GM21737 (cell line): Measurements from ENCODE around the gene KRT6C.
"Not testable (repeated sequence)": the region's sequence is repeated elsewhere in the genome, so short reads cannot be mapped to it uniquely, and the experiment has no call there.

ENCODE experiments used
- ATAC-seq: cut with Tn5 transposase; IDR thresholded peaks from one replicate; pipeline ENCODE4 v1.9.1; 2021; ENCODE audit warnings: mild to moderate bottlenecking, moderate library complexity; ENCODE audit not compliant: unreplicated experiment

Gene KRT6C

GRCh38 chr12:52461693-52462092 lies 11.9 kb downstream of the KRT6C start:
- ATAC-seq = no peak

DNA sequence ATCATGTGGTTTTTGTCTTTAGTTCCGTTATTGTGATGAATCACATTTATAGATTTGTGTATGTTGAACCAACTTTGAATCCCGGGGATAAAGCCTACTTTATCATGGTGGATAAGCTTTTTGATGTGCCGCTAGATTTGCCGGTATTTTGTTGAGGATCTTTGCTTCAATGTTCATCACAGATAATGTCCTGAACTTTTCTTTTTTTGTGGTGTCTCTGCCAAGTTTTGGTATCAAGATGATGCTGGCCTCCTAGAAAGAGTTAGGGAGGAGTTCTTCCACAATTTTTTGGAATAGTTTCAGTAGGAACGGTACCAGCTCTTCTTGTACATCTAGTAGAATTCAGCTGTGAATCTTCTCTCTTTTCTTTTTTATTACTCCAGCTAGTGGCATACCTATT lies 14.7 kb downstream of the KRT6C start:
- no peak for ATAC-seq

DNA sequence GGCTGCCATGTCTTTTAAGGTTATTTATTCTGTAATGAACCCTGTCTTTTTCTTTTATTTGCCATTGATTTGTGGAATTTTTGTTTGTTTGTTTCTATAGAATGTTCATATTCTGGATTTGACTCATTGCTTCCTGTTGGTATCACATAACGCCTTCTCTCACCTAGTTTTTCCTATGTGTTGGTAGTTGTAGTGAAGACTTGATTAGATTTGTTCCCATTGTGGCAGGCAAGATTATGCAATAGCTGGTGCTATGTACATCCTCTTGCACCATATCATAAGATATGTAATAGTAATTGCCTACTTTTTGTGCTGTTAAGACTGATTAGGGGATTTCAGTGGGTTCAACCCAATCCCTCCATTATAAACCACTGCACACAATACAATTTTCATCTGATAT lies 17.8 kb downstream of the KRT6C start:
- ATAC-seq = no peak

- ATAC-seq = no peak
Observed at GRCh38 chr12:52454411-52455201, 19.0 kb downstream of the KRT6C start.

GRCh38 chr12:52452101-52452500 lies 21.5 kb downstream of the KRT6C start, which contains the start of gene KRT6B:
Gene KRT6B (minus strand): TSS chr12:52452146. CDS start chr12:52452078, 68 bp downstream.
- no peak for ATAC-seq

GRCh38 chr12:52448228-52448627 lies 25.4 kb downstream of the KRT6C start:
- no peak for ATAC-seq

GRCh38 chr12:52447196-52447595 lies 26.4 kb downstream of the KRT6C start:
- ATAC-seq = not testable (repeated sequence)

- no peak for ATAC-seq
Observed at GRCh38 chr12:52446367-52447045, 27.1 kb downstream of the KRT6C start.

DNA sequence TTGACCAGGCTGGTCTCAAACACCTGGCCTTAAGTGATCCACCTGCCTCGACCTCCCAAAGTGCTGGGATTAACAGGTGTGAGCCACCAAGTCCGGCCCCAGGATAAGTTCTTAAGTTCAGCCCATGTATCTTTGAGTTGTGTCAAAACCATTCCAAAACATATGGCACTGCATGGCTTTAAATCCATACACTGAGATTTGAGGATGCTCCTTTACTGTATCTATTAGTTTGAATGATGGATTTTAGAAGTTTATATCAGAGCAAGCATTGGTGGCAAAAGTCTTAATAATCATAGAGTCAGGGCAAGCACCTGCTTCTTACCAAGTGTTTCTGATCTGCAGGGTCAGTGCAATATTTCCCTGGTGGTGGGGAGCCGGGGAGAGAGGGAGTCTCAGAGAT lies 27.7 kb downstream of the KRT6C start:
- ATAC-seq = no peak

DNA sequence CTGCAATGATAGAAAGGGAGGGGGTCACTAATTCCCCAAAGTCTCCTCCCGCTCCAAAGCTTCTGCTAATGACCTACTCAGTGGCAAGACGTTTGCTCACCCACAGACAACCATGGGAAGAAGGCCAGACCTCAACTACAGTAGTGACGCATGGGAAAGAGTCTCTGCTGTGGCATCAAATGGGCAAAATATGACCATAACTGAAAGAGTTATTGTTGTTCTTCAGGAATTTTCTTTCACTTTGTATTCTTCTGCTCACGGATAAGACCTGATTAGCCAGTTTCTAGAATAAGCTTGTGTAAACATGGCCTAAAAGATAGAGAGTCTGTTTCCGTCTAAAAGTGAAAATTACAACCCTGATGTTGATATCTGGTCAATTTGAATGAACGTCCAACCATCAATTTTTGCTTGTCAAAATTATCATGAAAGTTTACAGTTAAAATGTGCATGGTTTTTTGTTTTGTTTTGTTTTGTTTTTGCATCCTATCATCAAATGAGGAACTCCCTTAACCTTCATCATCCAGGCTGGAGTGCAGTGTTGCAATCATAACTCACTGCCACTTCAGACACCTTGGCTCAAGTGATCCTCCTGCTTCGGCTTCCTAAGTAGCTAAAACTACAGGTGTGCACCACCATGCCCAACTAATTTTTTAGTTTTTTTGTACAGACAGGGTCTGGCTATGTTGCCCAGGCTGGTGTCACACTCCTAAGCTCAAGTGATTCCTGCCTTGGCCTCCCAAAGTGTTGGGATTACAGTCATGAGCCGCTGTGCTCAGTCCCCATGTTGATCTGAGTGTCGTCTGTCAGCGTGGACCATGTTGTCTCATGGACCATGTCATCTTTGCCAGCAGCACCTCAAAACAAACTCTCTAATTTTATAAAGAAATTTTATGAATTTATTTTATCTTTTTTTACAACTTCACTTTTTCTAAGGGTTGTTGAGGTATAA lies 28.7 kb downstream of the KRT6C start:
- no peak for ATAC-seq

GRCh38 chr12:52443966-52444365 lies 29.6 kb downstream of the KRT6C start:
- no peak for ATAC-seq

- no peak for ATAC-seq
Observed at GRCh38 chr12:52442600-52443061, 31.0 kb downstream of the KRT6C start.

DNA sequence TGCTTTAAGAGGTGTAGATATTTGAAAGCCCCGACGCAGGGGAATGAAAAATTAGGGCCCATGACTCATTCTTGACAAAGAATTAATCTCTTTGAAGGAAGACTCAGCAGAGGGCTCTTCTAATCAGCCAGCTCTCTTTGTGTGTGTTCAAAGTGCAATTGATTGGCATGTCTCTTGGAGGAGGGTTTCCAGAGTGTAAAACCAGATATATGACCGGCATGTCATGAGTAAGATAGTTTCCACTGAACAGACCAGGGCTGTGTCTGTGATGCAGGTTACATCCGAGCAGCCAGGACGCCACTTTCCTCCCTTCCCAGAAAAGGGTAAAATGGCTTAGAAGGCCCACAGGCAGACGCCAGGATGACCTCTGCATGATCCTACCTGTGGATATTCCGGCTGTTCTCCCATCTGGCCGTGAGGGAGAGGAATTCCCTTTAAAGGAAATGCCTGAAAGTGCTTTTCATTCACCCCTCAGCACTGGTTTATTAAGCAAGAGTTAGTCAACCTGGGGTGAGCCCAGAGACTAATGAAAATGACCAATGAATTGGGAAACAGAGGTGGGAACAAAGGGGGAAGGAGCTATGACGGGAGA lies 32.2 kb downstream of the KRT6C start:
- ATAC-seq = no peak

- no peak for ATAC-seq
Observed at GRCh38 chr12:52440821-52441319, 32.7 kb downstream of the KRT6C start.

- ATAC-seq = no peak
Observed at GRCh38 chr12:52439845-52440244, 33.8 kb downstream of the KRT6C start.

DNA sequence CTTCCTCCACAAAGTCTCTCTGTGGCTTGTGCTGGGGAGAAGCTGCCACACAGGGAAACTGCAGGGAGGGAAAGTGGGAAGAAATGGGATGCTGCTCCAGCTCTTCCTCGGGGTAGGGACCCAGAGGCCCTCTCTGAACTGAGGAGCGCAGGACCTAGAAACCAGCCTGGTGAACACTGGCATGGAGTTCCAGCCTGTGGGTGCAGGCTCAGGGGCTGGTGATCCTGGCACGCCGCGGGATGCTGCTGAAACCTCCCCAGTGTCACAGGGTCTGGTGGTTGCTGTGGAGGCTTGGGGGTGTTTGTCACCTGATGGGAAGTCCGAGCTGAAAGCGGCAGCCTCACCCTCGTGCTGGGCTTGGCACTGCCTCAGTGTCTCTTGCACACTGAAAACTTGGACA lies 34.2 kb downstream of the KRT6C start:
- ATAC-seq = no peak

- no peak for ATAC-seq
Observed at GRCh38 chr12:52438305-52439301, 35.0 kb downstream of the KRT6C start.

DNA sequence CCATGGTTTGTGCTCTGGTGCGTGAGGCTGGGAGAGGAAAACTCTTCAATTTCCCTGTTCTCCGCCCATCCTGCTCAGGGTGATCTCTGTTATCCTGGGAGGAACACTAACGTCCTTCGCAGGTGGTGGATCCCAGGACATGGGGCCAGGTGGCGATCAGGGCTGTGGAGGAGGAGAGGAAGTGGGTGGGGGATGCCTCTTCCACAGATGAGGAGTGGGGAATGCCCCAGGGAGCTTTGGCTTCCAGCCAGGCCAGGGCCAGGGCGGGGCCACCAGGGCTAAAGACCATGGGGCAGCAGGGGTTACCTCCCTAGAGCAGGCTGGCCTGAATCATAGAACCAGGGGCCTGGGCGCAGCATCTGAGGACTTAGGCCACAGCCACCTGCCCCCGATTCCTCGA lies 36.1 kb downstream of the KRT6C start:
- no peak for ATAC-seq

DNA sequence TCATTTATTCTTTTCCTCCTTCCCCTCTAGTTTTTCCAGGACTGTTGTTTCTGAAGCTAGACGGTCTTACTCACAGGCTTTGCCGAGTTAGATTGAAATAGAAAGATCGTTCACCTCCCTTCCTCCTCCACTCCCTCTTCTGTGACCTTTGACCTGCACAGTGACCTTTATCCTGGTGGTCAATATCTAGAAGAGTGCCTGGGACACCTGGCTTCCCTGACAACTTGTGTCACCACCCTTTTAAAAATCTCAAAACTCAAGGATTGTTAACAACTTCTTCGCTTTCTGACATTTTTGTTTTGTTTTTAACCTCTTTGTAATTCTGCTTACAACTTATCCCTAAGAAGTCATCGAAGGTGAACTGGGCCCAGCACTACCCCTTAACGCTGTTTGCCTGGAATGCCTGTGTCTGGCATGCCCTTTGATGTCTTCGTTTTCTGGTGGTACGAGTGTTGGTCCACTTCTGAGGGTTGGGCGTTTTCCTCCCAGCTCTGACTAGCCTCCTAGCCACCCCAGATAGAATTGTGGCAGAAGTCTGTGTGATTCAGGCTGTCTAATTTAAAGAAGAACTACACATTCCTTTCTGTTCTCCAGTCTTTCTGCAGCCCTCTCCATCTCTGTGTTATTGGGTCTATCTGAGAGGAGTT lies 36.7 kb downstream of the KRT6C start:
- ATAC-seq = no peak
